Activated T-helper 1 cell treated with Interleukin-2 at 50 U/mL for 16 hours (primary cell): ENCODE measurements around the gene METTL23.
"Not testable (repeated sequence)": the region's sequence is repeated elsewhere in the genome, so short reads cannot be mapped to it uniquely, and the experiment has no call there.

Experiments
- DNase-seq: peaks from one replicate; pipeline ENCODE4 v3.0.0-alpha.2; 2020; ENCODE audit warnings: low read depth

Gene METTL23

GRCh38 chr17:76695059-76695831 lies 31.4 kb upstream of the METTL23 start:
- DNase-seq: no peak

- no peak for DNase-seq
These were observed 29.6 kb upstream of the METTL23 start for GRCh38 chr17:76696763-76697701.

GRCh38 chr17:76697702-76698465 lies 28.8 kb upstream of the METTL23 start:
- no peak for DNase-seq

GRCh38 chr17:76698466-76698977 lies 28.1 kb upstream of the METTL23 start:
- not testable (repeated sequence) for DNase-seq

- no peak for DNase-seq
These were observed 26.4 kb upstream of the METTL23 start for GRCh38 chr17:76700270-76700616.

- DNase-seq: no peak
These were observed 25.8 kb upstream of the METTL23 start for GRCh38 chr17:76700617-76701470.

- DNase-seq: no peak
These were observed 25.1 kb upstream of the METTL23 start for GRCh38 chr17:76701471-76701967.

- DNase-seq: no peak
These were observed 24.6 kb upstream of the METTL23 start for GRCh38 chr17:76702076-76702475.

- DNase-seq: no peak
These were observed 23.6 kb upstream of the METTL23 start for GRCh38 chr17:76702941-76703637.

- no peak for DNase-seq
These were observed 21.8 kb upstream of the METTL23 start for GRCh38 chr17:76704805-76705204.

- no peak for DNase-seq
These were observed 19.8 kb upstream of the METTL23 start for GRCh38 chr17:76706817-76707216.

GRCh38 chr17:76707985-76708807 lies 18.4 kb upstream of the METTL23 start:
- DNase-seq: no peak

- no peak for DNase-seq
These were observed 17.3 kb upstream of the METTL23 start for GRCh38 chr17:76709077-76709950.

GRCh38 chr17:76709951-76710862 lies 16.4 kb upstream of the METTL23 start:
- not testable (repeated sequence) for DNase-seq

GRCh38 chr17:76710863-76711611 lies 15.6 kb upstream of the METTL23 start, which contains the start of gene MXRA7:
MXRA7 (minus strand) TSS chr17:76710965; CDS start chr17:76710946, 19 bp downstream.
- peak; percentile 45 for DNase-seq

- not testable (repeated sequence) for DNase-seq
These were observed 14.3 kb upstream of the METTL23 start for GRCh38 chr17:76712321-76712720.
